Panc1 (cell line): ENCODE data around the gene UBE2G1. TPM values are rescaled to one million over a fixed set of nuclear protein-coding genes. Genes with fewer than 3 reads are reported as not detected.
A peak's percentile ranks its signal among the peaks of the same experiment; 100 is the strongest.

ENCODE experiments used
- ATAC-seq: fragments of 200-7000 bp; cut with Tn5 transposase; 2 replicates; pipeline ENCODE4 v1.9.1; 2020; ENCODE audit warnings: mild to moderate bottlenecking, moderate library complexity
- BruUV-seq: library from RNA; stranded (reverse); fragments of 400-500 nt; replicated peaks from 2 replicates; lab custom pipeline; 2021; lab: Mats Ljungman, UMichigan
- CTCF ChIA-PET: fragments of 300-600 bp; sonication (Branson Sonifier 250); formaldehyde crosslinking; loops from one replicate; lab custom pipeline; 2022; ENCODE audit warnings: antibody characterized with exemption; lab: Charles Lee
- POLR2A ChIA-PET: fragments of 300-600 bp; sonication (Branson Sonifier 250); formaldehyde crosslinking; loops from one replicate; lab custom pipeline; 2022; ENCODE audit warnings: antibody characterized with exemption; lab: Charles Lee
- DNase-seq: peaks from one replicate; pipeline ENCODE4 v3.0.0-alpha.2; 2010; ENCODE audit warnings: low read depth, low spot score
- H3K27ac ChIP-seq: 2 replicates; pipeline ENCODE4 v1.5.1; 2011; ENCODE audit warnings: mild to moderate bottlenecking, low read length, inconsistent platforms
- H3K27me3 ChIP-seq: fragments of 200-500 bp; sonication (Bioruptor generic); 2 replicates; pipeline ENCODE4 v1.6.0; 2014; ENCODE audit warnings: low read length, inconsistent platforms; ENCODE audit not compliant: control insufficient read depth, insufficient read depth
- H3K36me3 ChIP-seq: fragments of 200-500 bp; sonication (Bioruptor generic); 2 replicates; pipeline ENCODE4 v1.5.1; 2014; ENCODE audit warnings: inconsistent platforms, mild to moderate bottlenecking, low read length, moderate library complexity; ENCODE audit not compliant: control insufficient read depth, insufficient read depth
- H3K4me1 ChIP-seq: 2 replicates; pipeline ENCODE4 v1.5.1; 2011; ENCODE audit warnings: inconsistent platforms, mild to moderate bottlenecking, low read length, moderate library complexity; ENCODE audit not compliant: control insufficient read depth, insufficient read depth
- H3K4me3 ChIP-seq, 2 experiments: 2 replicates each; pipeline ENCODE4 v1.5.1; 2011 to 2012; ENCODE audit warnings: low read depth in 2 of 2, low read length in 2 of 2, mild to moderate bottlenecking in 2 of 2, inconsistent platforms in 1 of 2, moderate library complexity in 1 of 2
- H3K9me3 ChIP-seq: fragments of 200-500 bp; sonication (Bioruptor generic); 2 replicates; pipeline ENCODE4 v1.5.1; 2014; ENCODE audit warnings: low read depth, mild to moderate bottlenecking, inconsistent platforms, low read length, moderate library complexity; ENCODE audit not compliant: control insufficient read depth, insufficient read depth
- CTCF ChIP-seq: fragments of 450-650 bp; IDR thresholded peaks from 2 replicates; pipeline ENCODE4 v1.5.1; 2017; ENCODE audit warnings: mild to moderate bottlenecking
- POLR2AphosphoS5 ChIP-seq: IDR thresholded peaks from 2 replicates; pipeline ENCODE4 v1.6.1; 2012; ENCODE audit warnings: mild to moderate bottlenecking, low read depth, low read length, moderate library complexity
- REST ChIP-seq, 2 experiments: IDR thresholded peaks; 2 replicates each; pipeline ENCODE4 v1.6.1; 2011 to 2012; ENCODE audit warnings: low read depth in 2 of 2, control low read depth in 1 of 2, low read length in 1 of 2, mild to moderate bottlenecking in 1 of 2, moderate library complexity in 1 of 2; ENCODE audit not compliant: insufficient read depth in 1 of 2
- SIN3A ChIP-seq: IDR thresholded peaks from 2 replicates; pipeline ENCODE4 v1.6.1; 2012; ENCODE audit warnings: low read depth, mild to moderate bottlenecking, low read length, moderate library complexity, borderline replicate concordance; ENCODE audit not compliant: insufficient read depth
- TCF7L2 ChIP-seq: IDR thresholded peaks from 2 replicates; pipeline ENCODE4 v1.6.1; 2011; ENCODE audit warnings: mild to moderate bottlenecking, low read depth, low read length, inconsistent platforms
- in situ Hi-C: cut with HindIII; loops from 2 replicates; pipeline ENCODE4 v1.10.0; 2016; ENCODE audit warnings: low sequenced_read_pairs, low pct_unique_long_range_greater_than_20kb
- intact Hi-C: fragments of 100-400 bp; cut with micrococcal nuclease; formaldehyde crosslinking; loops from one replicate; pipeline ENCODE4 v1.10.0; 2022; ENCODE audit not compliant: unreplicated experiment
- total RNA-seq: library from RNA; stranded (reverse); gene quantifications from one replicate; pipeline ENCODE4 v1.2.1, GENCODE V29; 2021; ENCODE audit not compliant: unreplicated experiment

The UBE2G1 gene
- total RNA-seq, 1 experiment from 2014 or later: 119 TPM

- H3K27ac ChIP-seq: peak overlapping the region; percentile 87
- H3K4me3 ChIP-seq: peak overlapping the region; percentile 72 to 79
- TF ChIP-seq CTCF: no peak
- peak; percentile 56; the same call in 1 of the 2 replicates for TF ChIP-seq POLR2AphosphoS5
- TF ChIP-seq TCF7L2: no peak
- no peak for TF ChIP-seq REST (IDR thresholded peaks at IDR 0.05; ENCODE audit: insufficient read depth in 1 of 2, low read depth in 2 of 2, low read length in 1 of 2)
- 0 out of 2 replicates have a peak, but pooled peaks have one; percentile 61 for TF ChIP-seq SIN3A
- in situ Hi-C loops (no loop called here), intact Hi-C loops (no loop called here)
- BruUV-seq: no TSS peak
- ATAC-seq (peak; percentile 81), DNase-seq (peak; percentile 82)
- POLR2A ChIA-PET: no interaction called here
- CTCF ChIA-PET: no interaction called here
- 0 out of 2 replicates have a peak, but pooled peaks cover 3% of the 10 kb centered on the region for H3K4me1 ChIP-seq
- H3K9me3 ChIP-seq: no peaks in the 10 kb centered on the region
- no peaks in the 10 kb centered on the region for H3K27me3 ChIP-seq
- H3K36me3 ChIP-seq: no peaks in the 10 kb centered on the region; the same call in 1 of the 2 replicates
Measured at GRCh38 chr17:4365103-4365627, 1.3 kb downstream of the UBE2G1 start.

GRCh38 chr17:4364622-4365041 is 1.8 kb downstream of the UBE2G1 start:
- 0 out of 2 replicates have a peak, but pooled peaks cover 3% of the 10 kb centered on the region for H3K4me1 ChIP-seq
- BruUV-seq: TSS peak; percentile 45
- DNase-seq (no peak), ATAC-seq (no peak)
- CTCF ChIA-PET: no interaction called here
- intact Hi-C loops (no loop called here), in situ Hi-C loops (no loop called here)
- no peak for TF ChIP-seq CTCF
- TF ChIP-seq POLR2AphosphoS5: no peak
- no peak for TF ChIP-seq REST (IDR thresholded peaks at IDR 0.05; ENCODE audit: insufficient read depth in 1 of 2, low read depth in 2 of 2, low read length in 1 of 2)
- TF ChIP-seq TCF7L2: no peak
- no peak for TF ChIP-seq SIN3A
- H3K27me3 ChIP-seq: no peaks in the 10 kb centered on the region
- H3K27ac ChIP-seq: peak overlapping the region; percentile 87
- H3K4me3 ChIP-seq: peak overlapping the region; percentile 72 to 79
- H3K9me3 ChIP-seq: no peaks in the 10 kb centered on the region
- POLR2A ChIA-PET: interaction anchor here (0.7 kb wide), 1 partner anchor 104 kb away, joined by 8 read pairs; no protein-coding TSS in a partner anchor
- H3K36me3 ChIP-seq: no peaks in the 10 kb centered on the region; the same call in none of the 2 replicates
